Measurements from ENCODE around the gene CRYZL1.

Gene CRYZL1

GRCh38 chr21:33641352-33642026, at the start of gene CRYZL1:
CRYZL1 (minus strand) TSS chr21:33641741; CDS start chr21:33631551, 10,190 bp downstream.
- DNase-seq (ENCODE audit: low spot score), result peak; percentile 95
- TF ChIP-seq CTCF (IDR thresholded peaks at IDR 0.05; ENCODE audit: extremely low read depth, missing control alignments), result no peak

DNA sequence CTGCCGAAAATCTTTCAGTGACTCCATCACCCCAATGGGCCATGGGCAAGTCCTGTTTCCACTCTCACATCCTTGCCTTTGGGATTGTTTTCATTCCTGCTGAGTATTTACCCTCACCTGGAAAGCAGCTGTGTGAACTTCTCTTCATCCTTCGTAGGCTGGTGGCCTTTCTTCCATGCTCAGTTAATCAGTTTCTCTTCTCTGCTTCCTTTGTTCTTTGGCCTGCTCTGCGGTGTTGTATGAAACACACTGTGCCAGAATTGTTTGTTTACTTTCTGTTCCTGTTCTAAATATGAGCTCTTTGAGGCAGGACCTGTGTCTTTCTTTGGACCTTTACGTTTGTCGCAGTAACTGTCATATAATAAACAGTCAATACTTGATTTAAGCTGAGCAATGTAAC, 49.3 kb upstream of the CRYZL1 start:
- TF ChIP-seq CTCF (IDR thresholded peaks at IDR 0.05; ENCODE audit: extremely low read depth, missing control alignments), result no peak
- DNase-seq (ENCODE audit: low spot score), result no peak

DNA sequence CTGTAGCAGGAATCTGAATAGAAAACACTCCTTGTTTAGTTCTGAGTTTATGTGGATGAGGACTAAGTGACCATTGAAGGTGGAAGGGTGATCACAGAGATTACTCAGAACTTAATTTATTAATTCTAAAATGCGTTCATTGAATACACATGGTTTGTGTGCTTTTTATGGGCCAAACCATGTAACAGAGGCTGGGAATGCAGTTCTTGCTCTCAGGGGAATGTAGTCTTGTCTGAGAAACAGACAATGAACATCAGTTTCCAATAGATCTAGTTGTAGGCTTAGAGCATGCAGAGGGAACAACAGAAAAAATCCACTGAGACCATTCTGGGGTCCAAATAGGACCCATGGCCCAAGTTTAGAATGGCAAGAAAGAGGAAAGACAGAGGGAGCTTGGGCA, 46.8 kb upstream of the CRYZL1 start:
- DNase-seq (ENCODE audit: low spot score), result no peak
- TF ChIP-seq CTCF (IDR thresholded peaks at IDR 0.05; ENCODE audit: extremely low read depth, missing control alignments), result no peak

- TF ChIP-seq CTCF (IDR thresholded peaks at IDR 0.05; ENCODE audit: extremely low read depth, missing control alignments), result no peak
- no peak for DNase-seq (ENCODE audit: low spot score)
Observed at GRCh38 chr21:33687634-33688033, 46.1 kb upstream of the CRYZL1 start.

GRCh38 chr21:33686386-33686785, 44.8 kb upstream of the CRYZL1 start:
- TF ChIP-seq CTCF (IDR thresholded peaks at IDR 0.05; ENCODE audit: extremely low read depth, missing control alignments), result no peak
- DNase-seq (ENCODE audit: low spot score), result no peak

DNA sequence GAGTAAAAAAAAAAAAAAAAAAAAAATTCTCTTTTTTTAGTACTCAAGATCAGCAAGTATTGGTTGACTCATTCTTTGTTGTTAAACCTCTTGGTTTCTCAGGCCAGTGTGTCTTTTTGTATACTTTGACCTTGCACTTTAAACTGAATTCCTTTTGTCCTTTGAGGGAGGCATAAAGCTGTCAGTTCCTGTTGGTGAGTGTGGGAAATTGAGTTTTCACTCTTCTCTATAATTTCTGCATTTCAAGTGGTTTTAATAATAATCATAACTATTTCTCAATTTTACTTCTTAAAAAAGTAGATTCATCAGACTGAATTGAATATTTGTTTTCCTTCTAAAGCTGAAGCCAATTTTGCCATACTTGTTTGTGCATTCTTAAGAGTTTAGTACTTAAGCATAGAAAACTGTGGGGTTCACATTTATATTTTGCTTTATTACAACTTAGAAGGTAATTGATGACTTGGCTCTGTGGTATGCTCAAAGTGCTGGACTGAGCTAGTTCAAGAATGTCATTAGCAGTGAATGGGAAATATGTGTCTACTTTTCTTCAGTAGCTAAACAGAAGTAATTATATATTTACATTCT, 44.2 kb upstream of the CRYZL1 start:
- no peak for DNase-seq (ENCODE audit: low spot score)
- TF ChIP-seq CTCF (IDR thresholded peaks at IDR 0.05; ENCODE audit: extremely low read depth, missing control alignments), result no peak

DNA sequence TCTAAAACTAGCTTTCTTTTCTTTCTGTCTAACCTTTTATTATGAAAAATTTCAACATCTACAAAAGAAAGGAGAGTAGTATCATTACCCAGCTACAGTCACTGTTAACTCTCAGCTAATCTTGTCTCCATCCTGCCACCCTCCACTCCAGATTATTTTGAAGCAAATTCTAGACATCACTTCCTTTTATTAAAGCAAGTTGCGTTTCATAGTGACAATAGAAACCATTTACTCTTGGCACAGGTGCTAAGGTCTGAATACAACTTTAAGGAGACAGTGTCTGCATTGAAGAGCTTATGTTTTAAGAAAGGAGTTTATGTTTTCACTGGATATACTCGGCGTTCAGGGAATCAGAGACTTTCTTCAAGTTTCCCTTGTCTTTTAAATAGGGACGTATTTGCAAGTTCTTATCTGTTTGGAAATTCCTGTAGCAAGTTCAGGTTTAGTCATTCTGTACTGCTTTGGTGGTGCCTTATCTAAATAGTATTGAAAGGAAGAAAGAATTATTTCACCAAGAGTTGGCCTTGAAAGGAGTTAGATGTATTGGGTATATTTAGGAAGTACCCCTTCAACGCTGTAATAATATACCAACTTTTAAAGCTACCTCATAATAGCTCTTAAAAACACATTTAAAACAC, 43.5 kb upstream of the CRYZL1 start:
- no peak for DNase-seq (ENCODE audit: low spot score)
- no peak for TF ChIP-seq CTCF (IDR thresholded peaks at IDR 0.05; ENCODE audit: extremely low read depth, missing control alignments)

Data from GM20000 (cell line).